DOHH2 (cell line): ENCODE results near the gene KRTAP5-11.

ENCODE experiments used
- EZH2phosphoT487 ChIP-seq: fragments of 200-600 bp; sonication (generic); IDR thresholded peaks from 2 replicates; pipeline ENCODE4 v1.6.1; 2017; ENCODE audit warnings: borderline replicate concordance, mild to moderate bottlenecking, antibody characterized with exemption, low read length, moderate library complexity, mixed read lengths
- TF ChIP-seq, protein P1 (sequence below): fragments of 200-600 bp; sonication (generic); IDR thresholded peaks from one replicate; pipeline ENCODE4 v1.5.1; 2014; ENCODE audit warnings: antibody characterized with exemption, mild to moderate bottlenecking, low read depth, low read length; ENCODE audit not compliant: poor library complexity, severe bottlenecking

DNA sequence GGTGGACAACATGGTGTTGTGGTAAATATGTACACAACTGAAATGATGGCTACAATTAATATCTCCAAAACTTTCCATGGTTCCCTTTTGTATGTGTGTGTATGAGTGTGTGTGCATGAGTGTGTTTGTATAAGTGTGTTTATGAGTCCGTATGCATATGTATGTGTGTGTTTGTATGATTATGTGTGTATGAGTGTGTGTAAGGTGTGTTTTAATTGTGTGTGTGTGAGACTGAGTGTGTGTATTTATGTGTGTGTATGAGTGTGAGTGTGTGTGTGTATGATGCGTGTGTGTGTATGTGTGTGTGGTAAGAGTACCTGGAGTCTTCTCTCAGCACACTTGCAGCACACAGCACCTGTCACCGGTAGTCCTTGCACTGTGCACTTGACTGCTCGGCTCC is 26.7 kb downstream of the KRTAP5-11 start:
- TF ChIP-seq, protein P1, sequence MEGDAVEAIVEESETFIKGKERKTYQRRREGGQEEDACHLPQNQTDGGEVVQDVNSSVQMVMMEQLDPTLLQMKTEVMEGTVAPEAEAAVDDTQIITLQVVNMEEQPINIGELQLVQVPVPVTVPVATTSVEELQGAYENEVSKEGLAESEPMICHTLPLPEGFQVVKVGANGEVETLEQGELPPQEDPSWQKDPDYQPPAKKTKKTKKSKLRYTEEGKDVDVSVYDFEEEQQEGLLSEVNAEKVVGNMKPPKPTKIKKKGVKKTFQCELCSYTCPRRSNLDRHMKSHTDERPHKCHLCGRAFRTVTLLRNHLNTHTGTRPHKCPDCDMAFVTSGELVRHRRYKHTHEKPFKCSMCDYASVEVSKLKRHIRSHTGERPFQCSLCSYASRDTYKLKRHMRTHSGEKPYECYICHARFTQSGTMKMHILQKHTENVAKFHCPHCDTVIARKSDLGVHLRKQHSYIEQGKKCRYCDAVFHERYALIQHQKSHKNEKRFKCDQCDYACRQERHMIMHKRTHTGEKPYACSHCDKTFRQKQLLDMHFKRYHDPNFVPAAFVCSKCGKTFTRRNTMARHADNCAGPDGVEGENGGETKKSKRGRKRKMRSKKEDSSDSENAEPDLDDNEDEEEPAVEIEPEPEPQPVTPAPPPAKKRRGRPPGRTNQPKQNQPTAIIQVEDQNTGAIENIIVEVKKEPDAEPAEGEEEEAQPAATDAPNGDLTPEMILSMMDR = no peak
- TF ChIP-seq EZH2phosphoT487 = no peak
